Stimulated activated CD8-positive, alpha-beta memory T cell treated with anti-CD3 and anti-CD28 coated beads, Interleukin-4, amount 100 ng/mL, for 1 hour (primary cell): ENCODE results near the gene DPYSL4.

ENCODE experiments used
- DNase-seq, 2 donors: peaks; one replicate each; pipeline ENCODE4 v3.0.0-alpha.2; 2020; ENCODE audit warnings: low read depth in 2 of 2, low spot score in 1 of 2

Gene DPYSL4

DNA sequence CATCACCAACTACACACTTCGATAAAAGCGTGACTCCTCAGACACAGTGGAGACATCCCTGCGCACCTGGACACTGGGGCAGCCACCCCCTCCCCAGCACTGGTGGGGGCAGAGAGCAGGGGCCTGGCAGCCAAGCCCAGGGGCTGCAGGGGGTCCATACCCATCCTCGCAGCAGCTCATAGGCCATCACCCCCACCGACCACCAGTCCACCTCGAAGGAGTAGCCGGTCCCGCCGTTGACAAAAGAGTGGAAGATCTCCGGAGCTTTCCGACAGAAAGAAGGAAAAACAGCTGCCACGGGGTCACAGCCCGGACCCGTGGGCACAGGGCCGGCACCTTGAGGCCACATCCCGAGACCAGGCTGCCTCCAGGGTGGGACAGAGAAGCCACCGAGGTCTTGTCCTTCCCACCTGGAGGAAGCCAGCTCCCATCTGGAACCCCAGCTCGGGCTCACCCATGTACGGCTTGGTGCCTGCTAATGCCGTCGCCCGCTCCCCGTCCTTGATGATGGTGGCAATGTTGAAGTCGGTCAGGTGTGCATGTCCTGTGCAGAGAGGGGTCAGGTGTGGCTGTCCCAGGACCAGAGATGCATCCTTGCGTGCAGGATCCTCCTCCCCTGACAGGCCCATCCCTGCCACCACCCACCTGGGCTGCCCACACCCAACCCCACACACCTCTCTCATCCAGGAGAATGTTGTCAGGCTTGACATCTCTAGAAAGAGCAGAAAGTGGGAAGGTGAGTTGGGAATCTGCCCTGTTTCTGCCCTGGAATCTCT is 38.5 kb downstream of the DPYSL4 start:
- DNase-seq, result no peak

DNA sequence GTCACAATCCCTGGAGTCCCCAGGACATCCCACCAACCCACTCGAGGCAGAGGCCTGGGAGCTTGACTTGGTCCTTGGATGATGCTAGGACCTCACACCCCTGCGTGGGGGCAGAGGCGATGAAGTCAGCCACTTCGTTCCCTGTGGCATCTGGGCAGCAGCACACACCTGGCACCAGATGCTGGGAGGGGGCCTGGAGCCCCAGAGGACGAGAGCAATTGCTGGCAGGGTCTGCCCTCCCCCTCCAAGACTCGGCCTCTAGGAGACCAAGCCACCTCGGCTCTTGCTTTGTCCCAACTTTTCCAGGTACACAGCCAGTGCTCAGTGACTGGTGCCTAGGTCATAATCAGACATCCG is 39.1 kb downstream of the DPYSL4 start:
- DNase-seq, result no peak

DNA sequence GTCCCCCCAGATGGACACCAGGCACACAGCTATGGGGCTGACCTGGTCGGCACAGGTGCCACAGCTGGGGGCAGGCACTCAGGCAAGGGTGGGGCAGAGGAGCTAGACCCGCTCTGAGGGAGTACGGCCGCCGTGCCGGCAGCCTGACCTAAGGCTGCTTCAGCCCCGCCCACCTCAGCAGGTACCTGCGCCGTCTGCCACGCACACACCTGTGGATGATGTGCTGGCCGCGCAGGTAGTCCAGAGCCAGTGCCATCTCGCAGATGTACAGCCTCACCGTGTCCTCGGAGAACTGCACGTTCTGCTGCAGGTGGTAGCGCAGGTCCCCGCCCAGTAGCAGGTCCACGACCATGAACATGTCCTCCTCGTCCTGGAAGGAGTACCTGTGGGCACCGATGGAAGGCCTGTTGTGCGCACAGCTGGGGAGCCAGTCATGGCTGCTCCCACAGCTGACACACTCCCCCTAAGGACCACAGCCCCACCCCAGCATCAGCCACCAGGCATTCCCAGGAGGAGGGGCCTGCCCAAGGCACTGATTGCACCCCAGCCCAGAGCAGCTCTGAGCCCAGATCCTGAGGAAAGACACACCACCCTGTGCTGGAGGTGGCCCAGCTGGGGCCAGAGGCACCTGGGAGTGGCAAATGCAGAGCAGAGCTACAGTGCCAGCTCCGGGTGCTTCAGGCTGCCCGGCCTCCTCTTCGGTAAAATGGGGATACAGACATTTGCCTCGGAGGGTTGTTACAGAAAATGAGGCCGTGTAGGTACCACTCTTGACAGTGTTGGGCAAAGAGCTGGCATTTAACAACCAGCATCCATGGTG is 40.0 kb downstream of the DPYSL4 start:
- DNase-seq, result no peak

DNA sequence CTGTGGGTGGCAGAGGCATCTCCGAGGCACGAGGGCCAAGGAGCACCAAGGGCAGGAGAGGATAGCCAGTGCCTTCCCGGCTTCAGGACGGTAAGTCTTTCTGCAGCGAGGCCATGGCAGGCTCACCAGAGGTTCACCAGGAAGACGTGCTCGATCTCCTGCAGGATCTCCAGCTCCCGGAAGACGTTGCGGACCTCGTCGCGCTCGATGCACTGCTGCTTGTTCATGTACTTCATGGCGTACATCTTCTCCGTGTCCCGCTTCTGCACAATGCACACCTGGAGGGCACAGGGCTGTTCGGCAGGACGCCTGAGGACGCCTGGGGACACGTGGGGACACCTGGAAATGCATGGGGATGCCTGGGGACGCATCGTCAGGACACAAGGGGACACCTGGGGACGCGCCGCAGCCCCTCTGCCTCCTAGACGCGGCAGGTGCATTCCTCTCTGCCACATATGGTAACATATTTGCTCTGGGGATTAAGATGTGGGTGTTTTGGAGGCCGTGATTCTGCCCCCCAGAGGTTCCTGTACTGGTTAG is 41.2 kb downstream of the DPYSL4 start:
- DNase-seq, result no peak

DNA sequence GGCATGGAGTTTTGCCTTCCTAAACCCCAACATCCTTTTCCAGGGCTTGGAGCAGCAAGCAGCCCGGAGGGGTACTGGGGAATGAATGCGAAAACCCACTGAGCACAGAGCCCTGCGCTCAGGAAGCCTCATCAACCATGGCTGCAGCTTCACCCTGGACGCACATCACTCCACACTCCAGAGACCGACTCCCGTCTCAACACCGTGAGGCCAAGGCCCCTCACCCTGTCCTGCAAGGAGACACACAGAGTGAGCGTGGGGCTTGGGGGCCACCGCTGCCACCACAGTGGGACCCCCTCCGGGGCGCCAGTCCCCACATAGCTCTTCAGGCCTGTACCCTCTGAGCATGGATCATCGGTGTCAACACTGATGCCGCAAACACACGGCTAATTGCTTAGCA is 41.9 kb downstream of the DPYSL4 start:
- DNase-seq, result no peak

DNA sequence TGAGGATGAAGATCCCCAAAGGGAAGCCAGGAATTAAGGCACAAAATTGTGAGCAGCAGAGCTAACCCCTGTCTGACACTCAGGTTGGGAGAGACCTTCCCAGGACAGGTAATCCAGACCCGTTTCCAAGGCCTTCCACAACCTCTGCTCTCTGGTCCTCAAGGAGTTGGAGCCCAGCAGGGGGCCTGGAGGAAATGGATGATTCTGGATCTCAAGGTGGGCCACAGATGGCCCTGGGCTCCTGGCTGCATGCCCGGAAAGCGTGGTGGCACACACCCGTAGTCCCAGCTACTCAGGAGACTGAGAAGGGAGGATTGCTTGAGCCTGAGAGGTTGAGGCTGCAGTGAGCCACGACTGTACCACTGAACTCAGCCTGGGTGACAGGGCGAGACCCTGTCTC is 42.3 kb downstream of the DPYSL4 start:
- no peak for DNase-seq

DNA sequence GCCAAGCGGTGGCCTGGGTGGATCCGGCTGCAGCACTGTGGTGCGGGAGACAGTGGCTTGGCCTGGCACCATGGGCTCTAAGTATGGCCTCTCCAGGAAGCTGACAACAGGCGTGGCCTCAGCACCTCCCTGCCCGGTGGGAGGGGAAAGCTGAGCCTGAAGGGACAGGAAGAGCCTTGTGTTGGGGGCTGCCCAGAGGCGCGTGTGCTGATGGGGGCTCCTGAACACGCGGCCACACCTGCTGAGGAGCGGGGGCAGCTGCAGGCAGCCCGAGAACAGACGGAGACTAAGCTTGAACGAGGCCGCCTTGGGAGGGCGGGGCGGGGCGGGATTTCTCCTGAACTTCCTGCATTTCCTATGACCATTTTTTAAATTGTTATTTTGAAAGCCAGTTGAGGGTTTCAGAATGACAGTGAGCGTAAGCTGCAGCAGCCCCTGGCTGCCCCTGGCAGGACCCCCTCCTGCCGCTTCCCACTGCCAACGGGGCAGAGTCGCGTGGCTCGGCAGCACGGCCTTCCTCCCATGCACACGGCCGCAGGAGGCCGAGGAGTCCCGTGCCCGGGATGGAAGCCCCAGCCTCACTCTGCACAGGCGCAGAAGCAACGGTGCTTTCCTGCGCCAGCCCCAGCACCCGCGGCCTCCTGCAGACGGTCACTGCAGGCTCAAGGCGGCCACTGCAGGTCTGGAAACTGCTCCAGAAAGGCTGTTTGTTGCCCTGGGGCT is 43.2 kb downstream of the DPYSL4 start:
- no peak for DNase-seq

DNA sequence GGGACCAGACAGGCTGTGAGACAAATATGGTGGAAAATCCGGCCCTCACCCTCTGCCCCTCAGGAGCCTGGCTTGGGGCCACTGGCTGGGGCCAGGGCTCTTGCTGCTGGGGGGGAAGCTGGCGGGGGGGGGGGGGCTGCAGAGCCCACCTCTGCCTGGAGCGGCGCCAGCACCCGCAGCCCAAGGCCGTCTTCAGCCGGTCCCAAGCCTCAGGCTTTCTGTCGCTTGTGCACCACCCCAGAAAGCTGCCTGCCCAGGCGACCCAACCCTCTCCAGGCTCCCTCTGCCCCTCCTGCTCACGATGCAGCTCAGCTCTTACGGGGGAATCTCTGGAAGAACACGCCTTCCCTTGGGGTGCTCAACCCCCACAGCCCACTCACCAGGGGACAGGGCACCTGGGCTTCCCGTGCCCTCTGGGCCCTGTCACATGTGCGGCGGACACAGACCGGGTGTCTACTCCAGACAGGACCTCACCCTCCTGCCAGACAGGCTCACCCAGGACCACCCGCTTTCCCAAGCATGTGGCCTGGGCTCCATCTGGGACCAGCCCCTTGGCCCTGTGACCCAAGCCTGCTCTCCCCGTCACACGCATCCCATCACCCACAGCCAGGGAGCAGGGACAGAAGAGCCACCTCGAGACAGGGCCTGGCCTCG is 43.9 kb downstream of the DPYSL4 start:
- DNase-seq, result no peak

DNA sequence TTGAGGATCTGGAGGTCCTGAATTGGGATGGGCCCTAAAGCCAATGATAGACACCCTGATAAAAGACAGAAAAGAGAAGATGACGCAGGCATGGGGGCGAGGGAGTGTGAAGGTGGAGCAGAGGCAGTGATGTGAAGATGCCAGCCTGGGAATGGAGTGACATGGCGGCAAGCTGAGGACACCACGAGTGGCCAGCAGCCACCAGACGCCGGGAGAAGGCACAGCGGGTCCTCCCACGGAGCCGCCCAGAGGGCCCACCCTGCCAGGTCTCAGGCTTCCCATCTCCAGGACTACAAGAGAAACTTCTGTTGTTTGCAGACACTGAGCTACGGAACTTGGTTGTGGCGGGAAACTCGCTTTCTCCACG is 44.9 kb downstream of the DPYSL4 start:
- no peak for DNase-seq

DNA sequence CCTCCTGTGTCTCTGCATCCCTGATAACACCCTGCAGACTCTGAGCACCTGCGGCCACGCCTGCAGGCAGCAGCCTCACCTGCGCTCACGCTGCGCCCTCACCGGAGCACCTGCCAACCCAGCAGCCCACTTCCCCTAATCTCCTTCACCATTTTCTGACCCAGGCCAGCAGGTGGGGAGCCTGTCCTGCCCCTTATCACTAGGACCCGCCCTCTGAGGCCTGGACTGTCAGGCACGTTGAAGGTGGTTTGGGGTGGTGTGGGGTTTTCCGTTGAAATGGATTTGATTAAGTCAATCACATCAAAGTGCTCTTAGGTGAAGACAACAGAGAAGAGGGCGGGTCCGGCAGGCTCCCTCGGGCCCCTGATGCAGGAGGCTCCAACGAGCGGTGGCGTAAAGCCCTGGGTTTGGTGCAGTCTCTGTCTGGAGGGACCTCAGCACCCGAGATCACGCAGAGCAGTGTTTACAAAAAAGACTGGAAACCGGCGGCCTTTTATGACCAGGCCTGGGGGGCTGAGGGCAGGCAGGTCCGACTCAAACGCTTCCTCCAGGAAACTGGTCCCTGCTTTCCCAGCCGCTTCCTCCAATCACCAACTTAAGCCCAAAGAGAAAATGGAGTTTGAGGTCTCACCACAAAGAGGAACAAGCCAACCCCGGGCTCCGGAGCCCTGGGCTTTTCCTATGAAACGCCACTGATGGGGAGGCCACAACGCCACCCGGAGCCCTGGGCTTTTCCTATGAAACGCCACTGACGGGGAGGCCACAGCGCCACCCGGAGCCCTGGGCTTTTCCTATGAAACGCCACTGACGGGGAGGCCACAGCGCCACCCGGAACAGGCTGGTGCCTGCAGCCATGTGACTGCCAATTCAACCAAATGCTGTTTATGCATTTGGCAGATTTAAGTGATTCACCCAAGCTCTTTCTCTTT is 45.5 kb downstream of the DPYSL4 start:
- DNase-seq, result no peak

DNA sequence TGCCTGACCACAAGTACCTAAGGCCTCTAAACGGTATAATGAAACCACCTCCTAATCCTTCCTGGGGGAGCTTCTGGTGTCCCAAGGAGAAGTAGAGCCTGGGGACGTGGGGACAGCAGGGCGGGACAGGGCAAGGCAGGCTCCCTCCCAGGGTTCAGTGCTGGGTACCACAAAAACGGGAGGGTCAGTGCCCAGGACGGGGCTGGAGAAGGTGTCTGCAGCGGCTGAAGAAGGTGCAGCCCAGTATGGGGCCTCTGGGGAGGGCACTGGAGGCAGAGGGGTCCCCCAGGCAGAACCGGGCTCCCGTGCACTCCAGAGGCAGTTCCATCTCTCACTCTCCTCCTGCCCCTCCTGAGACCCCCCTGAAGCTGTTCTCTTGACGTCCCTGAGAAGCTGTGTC is 46.2 kb downstream of the DPYSL4 start:
- DNase-seq, result no peak

DNA sequence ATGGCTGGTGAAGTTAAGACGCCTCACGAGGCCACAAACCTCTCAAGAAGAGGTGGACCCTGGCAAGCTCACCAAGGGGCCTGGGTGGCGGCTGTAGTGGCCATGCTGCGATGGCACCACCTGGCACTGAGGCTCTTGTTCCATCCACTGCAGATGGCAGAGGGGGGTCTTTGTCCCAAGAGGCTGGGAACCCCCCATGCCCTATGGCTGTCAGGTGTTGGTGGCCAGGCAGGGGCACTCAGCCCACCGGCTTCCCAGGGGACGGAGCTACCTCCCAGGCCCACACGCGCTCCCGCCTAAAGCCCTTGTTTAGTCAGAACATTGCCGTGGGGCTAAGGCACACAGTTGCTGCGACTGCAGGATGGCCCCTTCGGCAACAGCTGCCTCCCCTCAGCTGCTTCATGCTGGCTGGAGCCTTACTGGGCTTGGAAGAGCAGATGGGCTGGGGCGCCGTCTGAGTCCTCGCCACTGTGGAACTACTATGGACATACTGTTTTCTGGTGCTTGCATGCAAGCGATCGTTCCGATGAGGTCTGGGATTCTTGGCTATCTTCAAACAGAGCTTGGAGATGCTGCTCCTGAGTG is 46.8 kb downstream of the DPYSL4 start:
- no peak for DNase-seq

DNA sequence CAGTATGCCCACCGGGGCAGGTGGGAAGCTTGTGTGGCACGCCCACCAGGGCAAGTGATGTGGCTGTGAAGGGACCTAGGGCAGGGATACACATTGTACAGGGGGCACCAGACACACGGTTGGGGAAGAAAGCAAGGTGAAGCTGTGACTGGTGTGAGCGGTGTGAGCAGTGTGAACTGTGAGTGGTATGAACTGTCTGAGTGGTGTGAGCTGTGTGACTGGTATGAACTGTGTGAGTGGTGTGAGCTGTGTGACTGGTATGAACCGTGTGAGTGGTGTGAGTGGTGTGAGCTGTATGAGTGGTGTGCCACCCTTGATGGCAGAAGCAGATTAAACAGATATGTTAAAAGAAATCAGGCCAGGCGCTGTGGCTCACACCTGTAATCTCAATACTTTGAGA is 48.1 kb downstream of the DPYSL4 start:
- no peak for DNase-seq

DNA sequence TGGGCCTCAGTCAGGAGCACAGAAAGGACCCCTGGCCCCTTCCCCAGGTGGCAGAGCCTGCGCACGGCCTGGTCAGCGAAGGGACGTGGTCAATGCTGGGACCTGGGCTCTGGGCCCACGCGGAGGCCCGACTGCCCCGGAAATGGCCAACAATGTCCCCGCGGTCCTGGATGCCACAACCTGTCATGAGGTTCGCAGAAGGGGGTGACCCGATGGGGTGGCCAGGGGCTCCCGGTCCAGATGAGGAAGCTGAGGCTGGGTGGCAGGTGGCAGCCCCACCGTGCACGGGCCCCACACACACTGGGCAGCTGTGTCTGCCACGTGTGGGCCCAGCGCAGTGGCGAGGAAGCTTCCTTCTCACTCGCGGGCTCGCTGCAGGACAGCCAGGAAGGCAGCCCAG is 49.4 kb downstream of the DPYSL4 start:
- no peak for DNase-seq

DNA sequence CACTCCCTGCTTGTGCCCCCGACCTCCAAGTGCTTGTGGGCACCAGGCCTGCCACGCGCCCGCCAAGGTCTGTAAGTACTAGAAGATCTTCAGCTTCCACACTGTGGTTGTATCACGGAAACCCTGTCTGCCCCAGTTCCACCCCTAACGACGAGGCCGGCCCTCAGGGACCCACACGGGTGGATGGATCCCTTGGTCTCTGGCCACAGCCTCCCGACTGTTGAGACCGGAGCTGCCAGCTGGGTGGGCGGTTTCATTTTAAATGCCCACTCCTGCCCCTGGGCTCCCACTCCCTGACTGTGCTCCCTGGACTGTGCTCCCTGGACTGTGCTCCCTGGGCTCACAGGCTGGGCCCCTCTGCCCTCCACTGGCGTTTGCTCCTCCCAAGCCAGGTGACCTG is 50.1 kb downstream of the DPYSL4 start:
- DNase-seq, result no peak

DNA sequence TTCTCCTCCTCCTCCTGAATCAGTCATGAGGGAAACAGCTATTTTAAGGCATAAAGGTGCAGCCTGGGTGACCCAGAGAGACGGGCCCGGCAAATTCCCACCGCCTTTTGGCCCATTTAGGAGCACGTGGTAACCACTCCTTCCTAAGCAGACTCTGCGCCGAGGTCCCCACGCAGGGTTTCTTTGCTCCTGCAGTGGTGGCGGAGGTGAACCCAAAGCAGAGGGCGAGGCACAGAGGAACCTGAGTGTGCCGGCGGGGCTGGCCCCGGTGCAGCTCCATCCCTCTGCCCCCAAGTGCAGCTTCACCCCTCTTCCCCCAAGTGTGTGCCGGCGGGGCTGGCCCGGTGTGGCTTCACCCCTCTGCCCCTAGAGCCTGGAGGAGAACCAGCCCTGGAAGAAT is 50.6 kb downstream of the DPYSL4 start:
- DNase-seq, result no peak

DNA sequence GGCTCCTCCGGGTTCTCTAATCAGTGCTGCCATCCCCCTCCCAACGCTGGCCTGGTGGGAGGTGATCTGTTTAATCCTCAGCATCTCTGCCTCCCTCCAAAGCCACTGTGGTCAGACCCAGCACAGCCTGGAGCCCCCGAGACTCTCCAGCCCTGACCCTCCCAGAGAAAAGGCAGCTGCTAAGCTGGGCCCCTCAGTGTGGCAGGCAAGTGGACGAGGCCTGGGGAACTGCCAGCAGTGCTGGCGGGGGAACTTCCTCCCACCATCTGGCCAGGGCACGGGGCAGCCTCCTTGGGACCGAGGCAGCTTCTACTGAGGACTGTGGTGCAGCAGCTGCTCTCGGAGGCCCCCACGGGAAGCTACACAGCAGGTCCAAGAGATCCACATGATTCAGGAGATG is 51.1 kb downstream of the DPYSL4 start:
- DNase-seq, result no peak

DNA sequence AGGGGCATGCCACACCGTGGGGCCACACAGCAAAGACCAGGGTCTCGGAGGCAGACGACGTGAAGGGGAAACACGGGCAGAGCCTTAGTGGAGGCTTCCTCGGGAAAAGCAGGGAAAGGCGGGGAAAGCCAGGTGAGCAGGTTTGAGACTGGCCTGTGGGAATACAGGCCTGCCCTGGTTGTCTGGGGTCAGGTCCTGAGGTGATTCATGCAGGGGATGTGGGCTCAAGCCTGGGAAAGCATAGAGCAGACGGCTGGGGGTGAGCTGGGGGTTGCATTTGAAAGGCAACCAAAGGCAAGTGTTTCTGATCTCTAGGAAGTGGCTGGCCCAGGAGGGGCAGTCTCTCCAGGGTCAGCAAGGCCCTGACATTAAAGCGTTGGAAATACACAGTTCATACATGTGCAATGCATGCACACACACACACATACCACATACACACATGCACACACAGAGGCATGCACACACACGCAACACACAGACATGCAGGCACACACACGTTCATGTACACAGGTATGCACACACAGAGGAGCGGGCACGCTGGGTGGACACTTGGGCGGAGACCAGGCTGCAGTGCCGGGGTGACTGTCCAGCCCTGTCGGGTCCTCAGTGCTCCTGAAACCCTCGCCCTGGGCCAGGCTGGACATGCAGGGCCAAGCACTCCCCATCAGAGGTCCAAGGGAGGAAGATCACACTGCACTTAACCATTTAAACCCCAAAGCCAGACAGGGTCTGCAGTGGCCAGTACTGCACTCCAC is 51.8 kb downstream of the DPYSL4 start:
- no peak for DNase-seq
